Fibroblast of peridontal ligament (primary cell): ENCODE results near the gene PHC2.

Source experiments
- DNase-seq: peaks from one replicate; pipeline ENCODE4 v3.0.0-alpha.2; 2010; ENCODE audit errors: extremely low read depth

Gene PHC2

GRCh38 chr1:33420870-33421775 is 9.8 kb downstream of the PHC2 start:
- no peak for DNase-seq

- DNase-seq: no peak
These were observed 12.1 kb downstream of the PHC2 start for GRCh38 chr1:33418811-33419210.

GRCh38 chr1:33414879-33415278 is 16.0 kb downstream of the PHC2 start:
- DNase-seq: no peak

- peak; percentile 50 for DNase-seq
These were observed 20.7 kb downstream of the PHC2 start for GRCh38 chr1:33410091-33410701.

- no peak for DNase-seq
These were observed 22.8 kb downstream of the PHC2 start for GRCh38 chr1:33408093-33408436.

GRCh38 chr1:33407352-33408092 is 23.4 kb downstream of the PHC2 start:
- no peak for DNase-seq

GRCh38 chr1:33402206-33402605 is 28.7 kb downstream of the PHC2 start:
- DNase-seq: no peak

GRCh38 chr1:33401471-33401870 is 29.4 kb downstream of the PHC2 start:
- DNase-seq: no peak

GRCh38 chr1:33400153-33400911 is 30.6 kb downstream of the PHC2 start:
- no peak for DNase-seq

- peak; percentile 37 for DNase-seq
These were observed 31.5 kb downstream of the PHC2 start for GRCh38 chr1:33399375-33399774.

- no peak for DNase-seq
These were observed 32.9 kb downstream of the PHC2 start for GRCh38 chr1:33397994-33398393.

GRCh38 chr1:33397125-33397506 is 33.8 kb downstream of the PHC2 start:
- no peak for DNase-seq

- no peak for DNase-seq
These were observed 34.4 kb downstream of the PHC2 start for GRCh38 chr1:33396188-33397124.

GRCh38 chr1:33394770-33395169 is 36.1 kb downstream of the PHC2 start:
- peak; percentile 94 for DNase-seq

- DNase-seq: peak; percentile 53
These were observed 36.9 kb downstream of the PHC2 start for GRCh38 chr1:33393991-33394390.

- no peak for DNase-seq
These were observed 37.4 kb downstream of the PHC2 start for GRCh38 chr1:33393524-33393923.

- DNase-seq: peak; percentile 91
These were observed 38.3 kb downstream of the PHC2 start for GRCh38 chr1:33392639-33393038.

- no peak for DNase-seq
These were observed 38.7 kb downstream of the PHC2 start for GRCh38 chr1:33392206-33392605.

- no peak for DNase-seq
These were observed 39.4 kb downstream of the PHC2 start for GRCh38 chr1:33391343-33392078.

GRCh38 chr1:33390542-33390941 is 40.4 kb downstream of the PHC2 start:
- DNase-seq: peak; percentile 93
